T47D (cell line): ENCODE results near the gene BMPR1B.
A peak's percentile ranks its signal among the peaks of the same experiment; 100 is the strongest.
"Not testable (repeated sequence)": the region's sequence is repeated elsewhere in the genome, so short reads cannot be mapped to it uniquely, and the experiment has no call there.

Source experiments
- DNase-seq, 2 experiments: peaks; one replicate each; pipeline versions ENCODE4 v3.0.0 to v3.0.0-alpha.2; 2011 to 2012; ENCODE audit warnings: low read depth in 1 of 2, low spot score in 1 of 2
- JUND ChIP-seq: IDR thresholded peaks from 2 replicates; pipeline ENCODE4 v1.6.1; 2012; ENCODE audit warnings: low read depth
- in situ Hi-C: cut with HindIII; loops from 2 replicates; pipeline ENCODE4 v1.10.0; 2016; ENCODE audit warnings: low sequenced_read_pairs, low pct_unique_long_range_greater_than_20kb

BMPR1B gene

GRCh38 chr4:95158626-95159025 lies 400.9 kb downstream of the BMPR1B start:
- DNase-seq = no peak
- no peak for TF ChIP-seq JUND
- in situ Hi-C loops = no loop called here

- no peak for TF ChIP-seq JUND
- no peak for DNase-seq
- in situ Hi-C loops = no loop called here
Observed at GRCh38 chr4:95159384-95159783, 401.6 kb downstream of the BMPR1B start.

GRCh38 chr4:95161781-95162469 lies 404.2 kb downstream of the BMPR1B start:
- TF ChIP-seq JUND = no peak
- no peak for DNase-seq
- in situ Hi-C loops = no loop called here

- TF ChIP-seq JUND = no peak
- no peak for DNase-seq
- in situ Hi-C loops = no loop called here
Observed at GRCh38 chr4:95162867-95163266, 405.1 kb downstream of the BMPR1B start.

- no peak for TF ChIP-seq JUND
- in situ Hi-C loops = no loop called here
- peak; percentile 39 to 76 for DNase-seq
Observed at GRCh38 chr4:95165926-95166524, 408.3 kb downstream of the BMPR1B start.

- peak in 1 of 2 experiments; percentile 30 for DNase-seq
- TF ChIP-seq JUND = no peak
- in situ Hi-C loops = no loop called here
Observed at GRCh38 chr4:95167805-95168204, 410.1 kb downstream of the BMPR1B start.

- no peak for DNase-seq
- in situ Hi-C loops = no loop called here
- no peak for TF ChIP-seq JUND
Observed at GRCh38 chr4:95170176-95170575, 412.4 kb downstream of the BMPR1B start.

- in situ Hi-C loops, DNase-seq: not testable (repeated sequence)
Observed at GRCh38 chr4:95171377-95171776, 413.6 kb downstream of the BMPR1B start.

GRCh38 chr4:95178938-95179337 lies 421.2 kb downstream of the BMPR1B start:
- in situ Hi-C loops = no loop called here
- DNase-seq = no peak
- TF ChIP-seq JUND = no peak

- no peak for DNase-seq
- in situ Hi-C loops = no loop called here
- no peak for TF ChIP-seq JUND
Observed at GRCh38 chr4:95180531-95181242, 422.9 kb downstream of the BMPR1B start.

GRCh38 chr4:95181243-95181995 lies 423.7 kb downstream of the BMPR1B start:
- DNase-seq = no peak
- in situ Hi-C loops = no loop called here

GRCh38 chr4:95181996-95182306 lies 424.2 kb downstream of the BMPR1B start:
- no peak for DNase-seq
- no peak for TF ChIP-seq JUND
- in situ Hi-C loops = no loop called here

More at GRCh38 chr4:95181243-95181995, 423.7 kb downstream of the BMPR1B start:
- no peak for TF ChIP-seq JUND

- in situ Hi-C loops = no loop called here
- DNase-seq = no peak
- TF ChIP-seq JUND = no peak
Observed at GRCh38 chr4:95183656-95184408, 426.1 kb downstream of the BMPR1B start.
